ENCODE measurements around the gene C2CD4C.
"Not testable (repeated sequence)": the region's sequence is repeated elsewhere in the genome, so short reads cannot be mapped to it uniquely, and the experiment has no call there.

C2CD4C gene

DNA sequence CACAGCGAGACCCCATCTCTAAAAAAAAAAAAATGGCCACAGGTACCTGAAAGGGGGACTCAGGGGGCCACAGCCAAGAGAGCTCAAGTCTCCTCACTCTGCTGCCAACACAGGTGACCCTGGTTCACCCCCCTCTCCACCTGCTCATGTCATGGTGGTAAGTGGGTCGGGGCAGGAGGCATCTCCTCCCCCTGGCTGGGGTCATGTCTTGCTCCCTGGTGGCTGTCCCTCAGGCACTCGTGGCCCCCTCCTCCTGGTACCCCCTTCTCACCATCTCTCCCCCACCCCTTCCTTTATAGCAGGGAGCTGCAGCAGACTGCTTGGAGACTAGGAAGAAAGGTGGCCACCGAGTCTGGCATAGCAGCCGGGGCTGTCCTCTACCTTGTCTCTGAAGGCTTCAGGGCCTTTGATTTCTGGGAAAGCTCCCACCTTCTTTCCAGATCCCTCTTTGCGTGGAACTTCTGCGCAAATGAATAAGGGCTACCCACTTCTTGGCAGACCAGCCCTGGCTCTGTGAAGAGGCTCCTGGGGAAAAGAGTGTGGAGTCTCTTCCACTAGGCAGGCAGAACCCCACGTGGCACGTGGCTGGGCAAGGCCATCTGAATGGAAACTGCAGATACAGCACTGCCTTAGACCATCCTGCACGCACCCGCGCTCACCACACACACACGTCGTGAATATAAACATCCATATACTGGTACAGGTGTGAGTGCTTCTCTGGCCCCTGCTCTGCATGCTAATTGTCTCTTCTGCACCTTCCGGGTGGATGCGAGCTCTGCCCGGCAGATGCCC is 44.3 kb downstream of the C2CD4C start:
- no peak for DNase-seq (ENCODE audit: low spot score)

DNA sequence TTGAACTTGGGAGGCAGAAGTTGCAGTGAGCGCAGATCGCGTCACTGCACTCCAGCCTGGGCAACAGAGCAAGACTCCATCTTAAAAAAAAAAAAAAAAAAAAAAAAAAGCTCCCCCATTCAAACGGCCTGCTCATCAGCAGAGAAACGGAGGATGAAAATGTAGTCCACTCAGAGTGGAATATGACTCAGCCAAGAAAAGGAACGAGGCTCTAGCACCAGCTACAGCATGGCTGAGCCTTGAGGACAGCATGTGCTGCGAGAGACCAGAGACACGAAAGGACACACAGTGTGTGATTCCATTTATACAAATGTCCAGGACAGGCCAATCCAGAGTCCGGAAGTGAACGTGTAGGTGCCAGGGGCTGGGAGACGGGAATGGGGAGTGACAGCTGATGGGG is 46.3 kb downstream of the C2CD4C start:
- no peak for DNase-seq (ENCODE audit: low spot score)

DNA sequence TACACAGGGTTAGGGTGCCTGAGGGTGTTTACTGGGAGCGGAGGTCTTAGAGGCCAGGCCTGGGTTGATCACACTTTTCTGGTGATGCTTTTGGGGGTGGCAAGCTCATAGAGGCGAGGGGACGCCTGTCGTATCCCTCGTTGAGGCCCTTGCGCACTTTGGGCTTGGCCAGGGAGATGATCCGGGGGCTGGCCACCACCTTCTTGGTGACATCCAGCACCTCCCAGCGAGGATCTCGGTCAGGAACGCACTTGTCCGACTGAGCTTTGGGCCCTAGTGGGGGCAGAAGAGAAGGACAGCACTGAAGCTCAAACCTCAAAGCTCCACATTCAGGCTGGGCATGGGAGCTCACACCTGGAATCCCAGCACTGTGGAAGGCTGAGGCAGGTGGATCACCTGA is 46.8 kb downstream of the C2CD4C start:
- no peak for DNase-seq (ENCODE audit: low spot score)

DNA sequence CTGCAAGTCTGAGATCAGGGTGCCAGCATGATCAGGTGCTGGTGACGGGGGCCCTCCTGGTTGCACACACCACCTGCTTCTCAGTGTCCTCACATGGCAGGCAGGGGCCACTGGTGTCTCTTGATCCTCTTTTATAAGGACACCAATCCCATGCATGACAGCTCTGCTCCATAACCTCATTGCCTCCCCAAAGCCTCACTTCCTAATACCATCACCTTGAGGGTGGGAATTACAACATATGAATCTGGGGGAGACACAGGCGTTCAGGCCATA is 49.4 kb downstream of the C2CD4C start:
- no peak for DNase-seq (ENCODE audit: low spot score)

DNA sequence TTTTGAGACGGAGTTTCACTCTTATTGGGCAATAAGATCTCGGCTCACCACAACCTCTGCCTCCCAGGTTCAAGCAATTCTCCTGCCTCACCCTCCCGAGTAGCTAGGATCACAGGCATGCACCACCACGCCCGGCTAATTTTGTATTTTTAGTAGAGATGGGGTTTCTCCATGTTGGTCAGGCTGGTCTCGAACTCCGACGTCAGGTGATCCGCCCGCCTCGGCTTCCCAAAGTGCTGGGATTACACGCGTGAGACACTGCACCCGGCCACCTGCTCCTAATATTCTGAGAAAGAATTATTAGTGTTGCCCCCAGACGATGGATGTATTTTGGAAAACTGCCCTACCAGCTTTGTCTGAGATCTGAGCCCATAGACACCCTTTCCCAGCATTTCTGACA is 53.4 kb downstream of the C2CD4C start:
- DNase-seq (ENCODE audit: low spot score) = not testable (repeated sequence)
